Measurements from ENCODE around the gene SMG9.
A peak's percentile ranks its signal among the peaks of the same experiment; 100 is the strongest.
"Not testable (repeated sequence)": the region's sequence is repeated elsewhere in the genome, so short reads cannot be mapped to it uniquely, and the experiment has no call there.

SMG9 gene

DNA sequence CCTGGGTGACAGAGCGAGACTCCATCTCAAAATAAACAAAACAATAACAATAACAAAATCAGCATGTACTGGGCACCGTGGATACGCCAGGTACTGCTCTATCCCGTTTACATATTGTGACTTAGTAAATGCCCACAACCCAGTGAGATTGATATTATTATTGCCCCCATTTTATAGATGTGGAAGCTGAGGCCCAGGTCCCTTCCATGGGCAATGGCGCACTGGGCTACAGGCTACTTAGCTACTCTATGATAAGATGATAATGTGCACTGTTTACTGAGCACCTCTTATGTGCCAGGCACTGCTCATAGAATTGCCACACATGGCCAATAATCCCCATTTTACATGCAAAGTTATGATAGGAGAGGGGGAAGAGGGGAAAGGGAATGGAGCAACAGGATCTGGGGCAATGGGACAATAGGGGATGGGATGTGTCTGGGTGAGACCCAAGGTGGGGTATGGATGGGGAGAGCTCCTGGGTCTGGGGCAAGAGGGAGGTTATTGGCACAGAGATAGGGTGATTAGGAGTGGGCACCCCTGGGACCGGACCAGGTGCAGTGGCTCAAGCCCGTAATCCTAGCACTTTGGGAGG is 20.6 kb upstream of the SMG9 start:
- H3K4me3 Mint-ChIP-seq: no peak overlapping the region
- no peaks in the 10 kb centered on the region for H3K27me3 Mint-ChIP-seq
- no peak overlapping the region for H3K27ac Mint-ChIP-seq
- intact Hi-C loops (cut with micrococcal nuclease): no loop called here
- peaks cover 75% of the 10 kb centered on the region for H3K4me1 Mint-ChIP-seq (ENCODE audit: low read depth)
- no peaks in the 10 kb centered on the region for H3K9me3 Mint-ChIP-seq
- peaks cover 53% of the 10 kb centered on the region for H3K36me3 Mint-ChIP-seq (ENCODE audit: low read depth)

DNA sequence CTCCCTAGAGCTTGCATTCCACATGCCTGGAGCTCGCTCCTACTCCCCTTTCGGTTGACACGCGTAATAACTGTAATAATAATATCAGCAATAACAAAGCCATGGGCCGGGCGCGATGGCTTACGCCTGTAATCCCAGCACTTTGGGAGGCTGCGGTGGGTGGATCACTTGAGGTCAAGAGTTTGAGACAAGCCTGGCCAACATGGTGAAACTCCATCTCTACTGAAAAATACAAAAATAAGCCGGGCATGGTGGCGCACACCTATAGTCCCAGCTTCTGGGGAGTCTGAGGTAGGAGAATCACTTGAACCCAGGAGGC is 20.1 kb upstream of the SMG9 start:
- Mint-ChIP-seq H3K4me1 (ENCODE audit: low read depth) (peaks cover 79% of the 10 kb centered on the region), H3K36me3 (ENCODE audit: low read depth) (peaks cover 58% of the 10 kb centered on the region)
- H3K27me3 Mint-ChIP-seq; H3K9me3 Mint-ChIP-seq; H3K27ac Mint-ChIP-seq; intact Hi-C loops (cut with micrococcal nuclease); H3K4me3 Mint-ChIP-seq: not testable (repeated sequence)

DNA sequence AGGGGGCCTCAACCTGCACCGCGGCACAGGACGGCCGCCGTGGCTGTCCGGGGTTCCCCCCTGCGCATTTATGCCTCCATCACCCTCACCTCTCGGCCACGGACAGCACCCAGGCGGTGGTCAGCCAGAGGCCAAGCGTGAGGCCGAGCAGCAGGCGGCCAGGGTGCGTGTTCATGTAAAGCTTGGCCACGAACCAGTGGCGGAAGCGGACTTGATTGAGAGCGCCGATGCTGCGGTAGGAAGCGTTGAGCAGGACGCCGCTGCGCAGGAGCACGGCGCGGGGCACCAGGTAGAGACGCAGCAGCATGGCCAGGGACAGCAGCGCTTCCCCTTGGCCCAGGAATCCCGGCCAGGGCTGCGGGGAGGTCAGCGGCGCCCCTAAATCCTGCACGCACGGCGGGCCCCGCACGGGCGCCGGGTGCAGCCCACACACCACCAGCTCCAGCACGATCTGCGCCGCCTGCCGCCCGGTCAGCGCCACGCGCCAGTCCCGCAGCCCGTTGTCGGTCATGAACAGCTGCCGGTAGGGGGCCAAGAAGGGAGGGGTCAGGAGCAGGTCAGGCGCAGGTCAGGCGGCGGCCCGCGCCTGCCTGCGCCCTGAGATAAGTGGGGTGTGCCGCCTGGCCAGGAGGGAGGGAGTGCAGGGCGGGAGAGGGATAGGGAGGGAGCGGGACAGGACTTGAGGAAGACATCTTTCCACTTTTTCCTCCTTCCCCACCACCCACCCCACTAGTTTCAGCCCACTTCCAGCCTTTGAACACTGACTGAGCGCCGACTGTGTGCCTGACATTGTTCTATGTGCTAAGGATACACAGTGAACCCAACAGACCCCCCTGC is 19.6 kb upstream of the SMG9 start:
- peaks cover 79% of the 10 kb centered on the region for H3K4me1 Mint-ChIP-seq (ENCODE audit: low read depth)
- intact Hi-C loops (cut with micrococcal nuclease): no loop called here
- H3K9me3 Mint-ChIP-seq: no peaks in the 10 kb centered on the region
- no peak overlapping the region for H3K27ac Mint-ChIP-seq
- no peaks in the 10 kb centered on the region for H3K27me3 Mint-ChIP-seq
- peak overlapping the region; percentile 18 for H3K4me3 Mint-ChIP-seq
- H3K36me3 Mint-ChIP-seq (ENCODE audit: low read depth): peaks cover 64% of the 10 kb centered on the region

DNA sequence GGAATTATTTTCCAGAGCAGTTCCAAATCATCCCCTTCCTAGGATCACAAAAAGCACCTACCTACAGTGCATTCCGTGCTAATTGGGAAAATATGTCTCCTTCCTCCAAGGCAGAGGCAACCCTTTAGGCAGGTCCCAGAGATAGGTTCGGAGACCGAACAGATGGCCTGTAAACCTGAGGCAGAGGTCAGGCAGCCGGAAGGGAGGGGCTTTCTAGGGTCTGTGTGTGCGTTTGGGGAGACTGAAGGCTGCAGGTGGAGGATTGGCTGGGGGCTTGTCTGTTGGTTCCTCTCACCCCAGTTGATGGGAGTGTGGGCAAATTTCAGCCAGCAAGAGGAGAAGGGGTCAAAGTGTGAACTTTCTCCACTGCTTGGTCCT is 19.0 kb upstream of the SMG9 start:
- Mint-ChIP-seq H3K27ac (no peak overlapping the region), H3K27me3 (no peaks in the 10 kb centered on the region), H3K4me1 (ENCODE audit: low read depth) (peaks cover 79% of the 10 kb centered on the region), H3K36me3 (ENCODE audit: low read depth) (peaks cover 70% of the 10 kb centered on the region), H3K9me3 (no peaks in the 10 kb centered on the region), H3K4me3 (no peak overlapping the region)
- intact Hi-C loops (cut with micrococcal nuclease): no loop called here

DNA sequence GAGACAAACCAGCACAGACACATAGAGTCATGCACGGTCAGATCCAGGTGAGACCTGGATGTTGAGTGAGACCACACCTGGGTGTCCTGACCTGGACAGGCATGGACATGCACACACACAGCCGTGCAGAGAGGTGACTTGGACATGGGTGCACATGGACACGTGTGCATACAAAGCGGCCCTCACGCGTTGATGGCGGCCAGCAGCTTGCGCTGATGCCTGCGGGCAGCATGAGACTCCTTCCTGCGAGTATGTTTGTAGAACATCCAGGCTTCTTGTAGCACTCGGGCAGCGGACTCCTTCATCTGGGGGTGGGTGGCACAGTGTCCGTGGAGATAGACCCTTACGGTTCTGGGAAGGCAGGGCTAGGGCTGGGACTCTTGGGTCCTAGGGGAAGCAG is 14.5 kb upstream of the SMG9 start:
- intact Hi-C loops (cut with micrococcal nuclease): no loop called here
- H3K27ac Mint-ChIP-seq: peak overlapping the region; percentile 24
- peaks cover 77% of the 10 kb centered on the region for H3K4me1 Mint-ChIP-seq (ENCODE audit: low read depth)
- peaks cover 84% of the 10 kb centered on the region for H3K36me3 Mint-ChIP-seq (ENCODE audit: low read depth)
- H3K4me3 Mint-ChIP-seq: no peak overlapping the region
- no peaks in the 10 kb centered on the region for H3K9me3 Mint-ChIP-seq
- H3K27me3 Mint-ChIP-seq: no peaks in the 10 kb centered on the region

DNA sequence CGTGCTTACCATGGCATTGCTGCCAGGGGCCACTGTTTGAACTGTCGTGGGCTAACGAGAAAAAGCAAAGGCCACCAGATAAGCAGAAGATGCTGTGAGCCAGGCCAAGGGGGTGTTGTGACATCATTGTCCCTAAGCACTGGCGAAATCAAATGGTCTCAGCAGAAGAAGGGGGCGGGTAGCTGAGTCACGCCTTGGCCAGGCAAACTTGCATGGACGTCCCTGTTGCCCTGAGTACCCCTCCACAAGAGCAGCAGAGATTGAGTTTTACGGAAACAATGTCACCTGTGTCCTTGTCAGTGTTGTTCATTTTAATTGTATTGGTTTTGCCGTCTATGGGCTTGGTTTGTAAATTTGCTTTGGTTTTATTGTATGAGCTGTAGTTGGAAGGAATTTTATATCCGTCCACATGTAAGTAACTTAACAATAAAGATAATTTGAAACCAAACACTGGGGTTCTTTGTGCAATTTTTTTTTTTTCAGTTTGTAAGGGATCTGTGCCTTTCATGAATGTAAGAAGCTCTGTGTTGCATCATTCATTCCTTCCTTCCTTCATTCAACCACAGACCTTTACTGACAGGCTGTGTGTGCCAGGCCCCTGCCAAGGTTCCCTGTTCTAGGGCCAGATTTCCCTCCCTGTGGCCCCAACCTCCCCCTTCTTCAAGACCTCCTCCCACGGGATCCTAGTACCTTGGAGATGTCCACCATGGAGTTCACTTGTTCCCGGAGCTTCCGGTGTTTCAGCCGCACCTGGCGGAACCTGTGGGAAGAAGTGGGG is 13.7 kb upstream of the SMG9 start:
- H3K4me1 Mint-ChIP-seq (ENCODE audit: low read depth): peaks cover 77% of the 10 kb centered on the region

DNA sequence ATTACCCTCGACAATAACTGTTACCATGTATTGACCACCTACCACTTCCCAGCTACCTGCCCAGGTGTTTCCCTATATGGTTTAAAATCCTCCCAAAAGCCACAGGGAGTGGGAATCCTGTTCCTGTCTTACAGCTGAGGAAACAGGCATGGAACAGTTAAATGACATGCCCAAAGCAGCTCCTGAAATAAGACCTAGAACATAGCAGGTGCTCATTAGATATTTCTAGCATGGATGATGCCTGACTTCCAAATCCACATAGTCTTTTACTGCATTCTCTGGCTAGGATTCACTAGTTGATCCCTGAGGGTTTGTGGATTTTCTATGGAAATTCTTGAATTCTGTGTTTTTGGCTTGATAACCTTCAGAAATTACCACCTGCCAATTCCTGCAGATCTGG is 13.1 kb upstream of the SMG9 start:
- Mint-ChIP-seq H3K27me3 (no peaks in the 10 kb centered on the region), H3K27ac (peak overlapping the region; percentile 92), H3K4me3 (no peak overlapping the region), H3K4me1 (ENCODE audit: low read depth) (peaks cover 84% of the 10 kb centered on the region), H3K9me3 (no peaks in the 10 kb centered on the region), H3K36me3 (ENCODE audit: low read depth) (peaks cover 70% of the 10 kb centered on the region)
- intact Hi-C loops (cut with micrococcal nuclease): loop anchor here (2.0 kb wide), 1 partner anchor 17 kb away; no protein-coding TSS in a partner anchor

More for the DNA sequence above, 13.7 kb upstream of the SMG9 start:
- Mint-ChIP-seq H3K9me3 (no peaks in the 10 kb centered on the region), H3K36me3 (ENCODE audit: low read depth) (peaks cover 76% of the 10 kb centered on the region), H3K4me3 (no peak overlapping the region), H3K27ac (peak overlapping the region; percentile 24), H3K27me3 (no peaks in the 10 kb centered on the region)
- intact Hi-C loops (cut with micrococcal nuclease): no loop called here

DNA sequence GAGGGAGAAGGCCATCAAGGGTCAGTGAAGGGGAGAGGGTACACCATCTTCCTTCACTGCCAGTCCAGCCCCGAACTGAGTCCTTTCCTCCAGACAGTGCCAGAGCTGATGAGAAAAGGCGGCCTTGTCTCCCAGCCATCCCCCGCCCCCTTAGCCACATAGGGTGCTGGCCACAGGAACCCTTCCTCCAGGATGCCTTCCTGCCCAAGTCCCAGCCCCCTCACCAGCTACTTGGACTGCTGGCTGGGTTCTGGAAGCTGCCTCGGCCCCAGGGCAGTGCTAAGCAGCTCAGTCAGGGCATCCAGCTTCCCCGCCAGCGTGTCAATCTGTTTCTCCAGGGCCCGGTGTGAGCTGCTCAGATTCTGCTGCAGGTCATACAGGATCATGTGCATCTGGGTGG is 12.6 kb upstream of the SMG9 start:
- peaks cover 89% of the 10 kb centered on the region for H3K4me1 Mint-ChIP-seq (ENCODE audit: low read depth)
- H3K36me3 Mint-ChIP-seq (ENCODE audit: low read depth): peaks cover 65% of the 10 kb centered on the region
- H3K27ac Mint-ChIP-seq: peak overlapping the region; percentile 92
- no peak overlapping the region for H3K4me3 Mint-ChIP-seq
- no peaks in the 10 kb centered on the region for H3K9me3 Mint-ChIP-seq
- intact Hi-C loops (cut with micrococcal nuclease): loop anchor here (2.0 kb wide), 1 partner anchor 17 kb away; no protein-coding TSS in a partner anchor
- H3K27me3 Mint-ChIP-seq: no peaks in the 10 kb centered on the region

DNA sequence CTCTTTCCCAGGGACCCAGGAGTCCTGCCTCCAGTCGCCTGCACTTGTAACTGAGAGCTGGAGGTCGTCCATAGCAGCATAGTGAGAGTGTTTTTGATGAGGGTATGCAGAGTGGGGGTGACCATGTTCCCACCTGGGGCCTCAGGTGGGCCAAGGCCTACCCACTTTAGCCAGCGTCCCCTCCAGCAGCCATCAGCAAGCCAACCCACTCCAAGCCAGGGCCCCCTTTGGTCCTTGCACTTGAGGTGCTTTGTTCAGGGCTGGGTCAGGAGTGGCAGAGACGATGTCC is 11.9 kb upstream of the SMG9 start:
- no peaks in the 10 kb centered on the region for H3K27me3 Mint-ChIP-seq
- peak overlapping the region; percentile 7 for H3K4me3 Mint-ChIP-seq
- H3K27ac Mint-ChIP-seq: peak overlapping the region; percentile 92
- H3K4me1 Mint-ChIP-seq (ENCODE audit: low read depth): peaks cover 95% of the 10 kb centered on the region
- peaks cover 58% of the 10 kb centered on the region for H3K36me3 Mint-ChIP-seq (ENCODE audit: low read depth)
- intact Hi-C loops (cut with micrococcal nuclease): loop anchor here (2.0 kb wide), 1 partner anchor 18 kb away; no protein-coding TSS in a partner anchor
- no peaks in the 10 kb centered on the region for H3K9me3 Mint-ChIP-seq

DNA sequence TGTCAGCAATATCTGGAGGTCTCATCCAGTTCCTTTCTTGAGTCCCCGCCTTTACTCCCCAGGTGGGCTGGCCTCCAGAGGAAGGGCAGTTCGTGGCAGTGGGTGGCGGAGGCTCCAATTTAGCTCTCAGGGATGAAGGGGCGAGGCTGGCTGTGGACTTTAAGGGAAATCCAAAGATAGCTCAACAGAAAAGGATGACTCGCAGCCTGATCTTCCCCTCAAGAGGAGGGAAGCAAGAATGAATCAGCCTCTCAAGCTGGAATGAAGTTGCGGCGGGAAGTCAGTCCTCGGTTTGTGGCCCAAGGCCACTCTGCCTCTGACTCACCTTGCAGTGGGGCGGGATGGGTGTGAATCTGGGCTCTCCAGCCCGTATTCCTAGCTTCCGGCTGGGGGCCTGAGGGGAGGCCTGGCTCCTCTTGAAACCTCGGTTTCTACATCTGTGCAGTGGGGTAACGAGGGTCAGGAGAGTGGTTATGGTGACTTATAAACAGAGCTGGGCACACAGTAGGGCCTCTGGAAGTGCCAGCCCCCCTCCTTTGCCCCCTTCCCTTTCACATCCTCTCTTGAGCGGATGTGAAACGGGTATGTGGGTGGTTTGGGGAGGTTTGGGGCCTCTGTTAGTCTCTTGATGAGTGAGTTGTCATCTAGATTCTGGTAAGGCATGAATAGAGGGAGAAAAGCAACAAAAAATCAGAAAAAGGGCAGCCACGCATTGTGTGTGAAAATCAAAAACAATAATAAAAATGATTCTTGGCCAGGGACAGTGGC is 10.5 kb upstream of the SMG9 start:
- H3K4me1 Mint-ChIP-seq (ENCODE audit: low read depth): peaks cover 93% of the 10 kb centered on the region
- peak overlapping the region; percentile 18 for H3K4me3 Mint-ChIP-seq
- intact Hi-C loops (cut with micrococcal nuclease): loop anchor here (1.0 kb wide), 1 partner anchor 10 kb away; no protein-coding TSS in a partner anchor
- H3K27ac Mint-ChIP-seq: peak overlapping the region; percentile 92
- H3K9me3 Mint-ChIP-seq: no peaks in the 10 kb centered on the region
- H3K27me3 Mint-ChIP-seq: no peaks in the 10 kb centered on the region
- H3K36me3 Mint-ChIP-seq (ENCODE audit: low read depth): peaks cover 44% of the 10 kb centered on the region

DNA sequence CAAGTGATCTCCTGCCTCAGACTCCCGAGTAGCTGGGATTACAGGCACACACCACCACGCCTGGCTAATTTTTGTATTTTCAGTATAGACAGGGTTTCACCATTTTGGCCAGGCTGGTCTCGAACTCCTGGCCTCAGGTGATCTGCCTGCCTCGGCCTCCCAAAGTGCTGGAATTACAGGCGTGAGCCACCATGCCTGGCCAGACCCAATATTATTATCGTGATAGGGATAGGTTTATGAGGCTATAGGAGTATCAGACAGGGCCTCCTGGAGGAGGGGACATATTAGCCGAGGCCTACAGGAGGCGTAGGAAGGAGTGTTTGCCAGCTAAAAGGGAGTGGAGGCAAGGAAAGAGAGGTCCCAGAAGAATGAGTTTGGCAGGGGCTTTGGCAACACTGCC is 9.9 kb upstream of the SMG9 start:
- peak overlapping the region; percentile 28 for H3K4me3 Mint-ChIP-seq
- intact Hi-C loops (cut with micrococcal nuclease): loop anchor here (1.0 kb wide), 1 partner anchor 9 kb away; no protein-coding TSS in a partner anchor
- peaks cover 38% of the 10 kb centered on the region for H3K36me3 Mint-ChIP-seq (ENCODE audit: low read depth)
- H3K9me3 Mint-ChIP-seq, H3K27me3 Mint-ChIP-seq: not testable (repeated sequence)
- peak overlapping the region; percentile 92 for H3K27ac Mint-ChIP-seq
- peaks cover 88% of the 10 kb centered on the region for H3K4me1 Mint-ChIP-seq (ENCODE audit: low read depth)

DNA sequence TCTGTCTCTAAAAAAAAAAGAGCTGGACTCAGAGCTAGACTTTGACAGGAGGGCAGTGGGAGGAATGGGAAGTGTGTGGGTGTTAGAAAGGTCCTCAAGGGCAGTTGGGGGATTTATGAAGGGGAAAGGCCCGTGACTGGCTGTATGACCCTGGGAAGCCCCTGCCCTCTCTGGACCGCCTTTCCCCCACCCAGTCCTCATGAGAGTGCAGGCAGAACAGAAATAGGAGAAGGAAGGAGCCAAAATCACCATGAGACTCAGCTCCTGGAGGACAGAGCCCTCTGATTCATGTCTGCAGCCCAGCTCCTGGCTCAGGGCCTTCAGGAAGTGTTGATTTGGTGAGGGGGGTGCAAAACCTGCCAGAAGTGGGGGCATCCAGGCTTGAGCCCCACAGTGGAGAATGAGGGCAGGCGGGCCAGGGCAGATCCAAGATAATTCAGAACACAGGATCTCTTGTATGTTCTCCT is 8.7 kb upstream of the SMG9 start:
- H3K27ac Mint-ChIP-seq: peak overlapping the region; percentile 92
- no peaks in the 10 kb centered on the region for H3K27me3 Mint-ChIP-seq
- H3K4me3 Mint-ChIP-seq: peak overlapping the region; percentile 25
- peaks cover 26% of the 10 kb centered on the region for H3K36me3 Mint-ChIP-seq (ENCODE audit: low read depth)
- H3K4me1 Mint-ChIP-seq (ENCODE audit: low read depth): peaks cover 86% of the 10 kb centered on the region
- intact Hi-C loops (cut with micrococcal nuclease): no loop called here
- no peaks in the 10 kb centered on the region for H3K9me3 Mint-ChIP-seq

DNA sequence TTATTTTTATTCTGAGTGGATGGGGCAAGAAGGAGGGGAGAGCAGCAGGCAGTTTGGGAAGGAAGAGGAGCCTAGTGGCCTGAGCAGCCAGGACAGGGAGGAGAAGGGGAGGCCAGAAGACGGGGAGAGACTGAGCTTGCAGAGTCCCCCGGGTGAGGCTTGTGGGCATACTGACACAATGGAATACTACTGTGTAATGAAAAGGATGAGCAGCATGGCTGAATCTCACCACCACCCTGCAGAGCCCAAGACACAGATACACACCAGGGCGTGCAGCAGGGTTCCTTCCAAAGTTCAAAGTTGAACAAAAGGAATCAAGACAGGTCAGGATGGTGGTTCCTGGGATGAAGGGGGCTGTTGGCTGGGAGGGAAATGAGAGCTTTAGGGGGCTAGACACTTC is 8.1 kb upstream of the SMG9 start:
- Mint-ChIP-seq H3K36me3 (ENCODE audit: low read depth) (peaks cover 20% of the 10 kb centered on the region), H3K27me3 (no peaks in the 10 kb centered on the region), H3K27ac (peak overlapping the region; percentile 92), H3K4me1 (ENCODE audit: low read depth) (peaks cover 86% of the 10 kb centered on the region), H3K4me3 (peak overlapping the region; percentile 1), H3K9me3 (no peaks in the 10 kb centered on the region)
- intact Hi-C loops (cut with micrococcal nuclease): no loop called here

Measured in dendritic cell treated with granulocyte-macrophage colony-stimulating factor and Interleukin-4, amounts not matched to agents 40 ng/mL and 50 ng/mL, for 4 days (primary cell).